Measurements from ENCODE around the gene SLC17A5.
"Not testable (repeated sequence)": the region's sequence is repeated elsewhere in the genome, so short reads cannot be mapped to it uniquely, and the experiment has no call there.

SLC17A5 gene

GRCh38 chr6:73665686-73666319 is 12.0 kb upstream of the SLC17A5 start:
- DNase-seq (ENCODE audit: low read depth) = no peak

- no peak for DNase-seq (ENCODE audit: low read depth)
Observed at GRCh38 chr6:73664701-73665100, 10.9 kb upstream of the SLC17A5 start.

DNA sequence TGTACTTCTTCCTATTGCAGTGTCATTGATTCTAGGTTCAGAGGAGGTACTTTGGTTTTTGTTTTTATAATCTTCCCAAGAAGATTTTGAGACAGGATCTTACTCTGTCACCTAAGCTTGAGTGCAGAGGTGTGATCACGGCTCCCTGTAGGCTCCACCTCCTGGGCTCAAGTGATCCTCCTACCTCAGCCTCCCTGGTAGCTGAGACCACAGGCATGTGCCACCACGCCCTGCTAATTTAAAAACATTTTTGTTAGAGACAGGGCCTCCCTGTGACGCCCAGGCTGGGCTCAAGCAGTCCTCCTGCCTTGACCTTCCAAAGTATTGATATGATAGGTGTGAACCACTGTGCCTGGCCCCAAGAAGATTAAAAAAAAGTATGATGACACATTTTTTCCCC is 3.4 kb upstream of the SLC17A5 start:
- no peak for DNase-seq (ENCODE audit: low read depth)

- no peak for DNase-seq (ENCODE audit: low read depth)
Observed at GRCh38 chr6:73656531-73657145, 2.8 kb upstream of the SLC17A5 start.

DNA sequence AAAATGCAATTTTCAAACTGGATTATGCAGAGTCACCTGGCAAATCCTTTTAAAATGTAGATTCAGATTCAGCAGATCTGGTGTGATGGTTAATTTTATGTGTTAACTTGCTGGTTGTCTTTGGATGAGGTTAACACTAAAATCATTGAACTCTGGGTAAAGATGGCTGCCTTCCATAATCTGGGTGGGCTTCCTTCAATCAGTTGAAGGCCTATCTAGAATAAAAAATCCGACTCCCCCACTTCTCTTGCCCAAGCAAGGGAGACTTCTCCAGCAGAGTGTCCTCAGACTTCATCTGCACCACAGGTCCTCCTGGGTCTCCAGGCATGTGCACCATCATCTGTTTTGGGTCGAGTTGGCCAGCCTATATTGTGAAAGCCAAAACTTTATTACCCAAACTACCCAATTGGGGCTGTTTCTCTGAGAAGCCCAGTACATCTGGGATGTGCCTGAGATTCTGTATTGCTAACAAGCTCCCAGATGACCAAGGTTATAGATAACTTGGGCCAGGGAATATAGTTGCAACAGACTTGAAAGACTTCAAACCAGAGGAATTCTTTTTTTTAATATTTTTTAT is 1.6 kb upstream of the SLC17A5 start:
- no peak for DNase-seq (ENCODE audit: low read depth)

- peak; percentile 36 for DNase-seq (ENCODE audit: low read depth)
Observed at GRCh38 chr6:73652637-73653570, 888 bp downstream of the SLC17A5 start.

- DNase-seq (ENCODE audit: low read depth) = no peak
Observed at GRCh38 chr6:73649783-73650182, 4.0 kb downstream of the SLC17A5 start.

GRCh38 chr6:73648166-73648565 is 5.6 kb downstream of the SLC17A5 start:
- DNase-seq (ENCODE audit: low read depth) = no peak

GRCh38 chr6:73644941-73645591 is 8.7 kb downstream of the SLC17A5 start:
- no peak for DNase-seq (ENCODE audit: low read depth)

DNA sequence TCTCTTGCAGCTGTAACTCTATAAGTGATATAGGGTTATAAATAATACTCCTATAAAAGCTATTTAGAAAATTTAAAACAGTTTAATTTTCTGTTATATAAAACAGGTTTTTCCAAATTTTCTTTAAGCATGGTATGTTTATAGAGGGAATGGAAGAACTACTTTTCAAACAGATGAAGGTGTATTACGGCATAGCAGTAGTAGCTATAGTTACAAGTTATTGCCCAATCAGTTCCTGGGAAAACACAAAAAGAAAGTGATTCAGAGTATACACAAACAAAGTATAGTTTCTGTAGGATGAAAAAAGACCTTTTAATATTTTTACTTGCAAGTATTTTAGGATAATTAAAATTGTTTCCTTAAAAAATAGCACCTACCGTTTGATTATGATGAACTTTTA is 9.8 kb downstream of the SLC17A5 start:
- no peak for DNase-seq (ENCODE audit: low read depth)

GRCh38 chr6:73642530-73642929 is 11.3 kb downstream of the SLC17A5 start:
- DNase-seq (ENCODE audit: low read depth) = no peak

DNA sequence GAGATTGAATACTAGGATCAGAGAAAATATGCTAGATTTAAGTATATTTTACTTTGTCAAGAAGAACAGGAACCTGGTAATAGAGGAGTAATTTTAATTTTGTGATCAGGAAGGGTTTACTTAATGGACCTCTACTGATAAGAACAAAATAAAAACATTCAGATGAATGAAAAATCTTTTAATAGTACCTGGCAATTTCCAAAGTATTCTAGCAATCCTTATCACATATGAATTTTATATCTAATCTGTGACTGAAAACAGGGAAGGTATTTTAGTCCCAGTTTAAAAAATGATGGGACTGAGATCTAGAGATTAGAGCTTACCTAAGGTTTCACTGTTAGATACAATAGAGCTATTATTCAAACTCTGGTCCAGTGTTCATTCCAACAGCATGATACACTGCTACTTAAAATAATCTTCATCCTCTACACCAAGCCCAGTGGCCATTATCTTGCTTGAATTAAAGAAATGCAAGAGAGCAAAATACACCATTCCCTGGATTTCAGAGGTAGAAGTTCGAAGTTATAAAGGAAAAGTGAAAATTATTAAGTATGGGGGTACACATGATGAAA is 13.5 kb downstream of the SLC17A5 start:
- DNase-seq (ENCODE audit: low read depth) = no peak

DNA sequence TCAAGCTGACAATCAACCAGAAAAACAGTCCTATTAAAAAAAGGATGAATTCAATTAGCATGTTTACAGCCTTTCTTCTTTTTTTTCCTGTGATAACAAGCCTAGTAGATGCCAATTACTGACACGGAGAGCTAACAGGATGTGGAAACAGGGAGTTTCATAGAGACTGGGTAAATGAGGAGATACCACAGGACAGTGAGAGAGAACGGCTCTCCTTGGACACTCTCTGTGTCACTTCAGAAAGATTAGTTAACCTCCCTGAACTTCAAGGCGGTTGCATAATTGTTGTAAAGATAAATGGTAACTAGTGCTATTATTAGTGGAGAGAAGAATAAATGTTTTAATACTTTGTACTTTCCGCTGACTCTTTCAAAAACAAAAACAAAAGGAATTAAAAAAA is 14.8 kb downstream of the SLC17A5 start:
- DNase-seq (ENCODE audit: low read depth) = no peak

- DNase-seq (ENCODE audit: low read depth) = no peak
Observed at GRCh38 chr6:73637404-73637803, 16.4 kb downstream of the SLC17A5 start.

GRCh38 chr6:73636048-73636447 is 17.7 kb downstream of the SLC17A5 start:
- DNase-seq (ENCODE audit: low read depth) = no peak

- DNase-seq (ENCODE audit: low read depth) = no peak
Observed at GRCh38 chr6:73632346-73632745, 21.4 kb downstream of the SLC17A5 start.

DNA sequence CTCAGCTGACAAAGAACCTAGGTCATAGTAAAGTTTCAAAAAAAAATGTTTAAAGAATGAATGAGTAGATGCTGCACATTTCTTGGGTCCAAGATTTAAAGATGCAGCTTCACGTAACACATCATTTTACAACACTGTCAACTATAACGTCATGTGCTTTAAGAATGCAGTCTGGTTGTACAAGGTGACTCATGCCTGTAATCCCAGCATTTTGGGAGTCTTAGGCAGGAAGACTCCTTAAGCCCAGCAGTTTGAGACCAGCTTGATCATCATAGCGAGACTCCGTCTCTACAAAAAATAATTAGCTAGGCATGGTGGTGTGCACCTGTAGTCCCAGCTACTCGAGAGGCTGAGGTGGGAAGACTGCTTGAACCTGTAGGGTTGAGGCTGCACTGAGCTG is 21.9 kb downstream of the SLC17A5 start:
- no peak for DNase-seq (ENCODE audit: low read depth)

GRCh38 chr6:73630401-73630800 is 23.4 kb downstream of the SLC17A5 start:
- no peak for DNase-seq (ENCODE audit: low read depth)

DNA sequence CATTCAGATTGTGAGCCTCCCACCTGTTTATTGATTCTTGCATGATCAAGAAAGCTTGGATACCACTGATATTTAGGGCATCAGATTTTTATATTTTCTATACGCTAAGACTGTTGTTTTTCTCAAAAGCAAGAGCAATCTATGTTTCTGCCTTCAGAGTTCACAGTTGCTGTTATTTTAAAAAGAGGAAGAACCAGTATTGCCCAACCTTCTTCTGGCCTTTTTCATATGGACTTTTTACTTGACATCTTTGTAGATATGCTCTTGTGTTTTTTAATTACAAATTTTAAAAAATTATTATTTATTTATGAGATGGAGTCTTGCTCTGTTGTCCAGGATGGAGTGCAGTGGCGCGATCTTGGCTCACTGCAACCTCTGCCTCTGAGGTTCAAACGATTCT is 28.9 kb downstream of the SLC17A5 start:
- no peak for DNase-seq (ENCODE audit: low read depth)

GRCh38 chr6:73623480-73623879 is 30.3 kb downstream of the SLC17A5 start:
- DNase-seq (ENCODE audit: low read depth) = not testable (repeated sequence)

DNA sequence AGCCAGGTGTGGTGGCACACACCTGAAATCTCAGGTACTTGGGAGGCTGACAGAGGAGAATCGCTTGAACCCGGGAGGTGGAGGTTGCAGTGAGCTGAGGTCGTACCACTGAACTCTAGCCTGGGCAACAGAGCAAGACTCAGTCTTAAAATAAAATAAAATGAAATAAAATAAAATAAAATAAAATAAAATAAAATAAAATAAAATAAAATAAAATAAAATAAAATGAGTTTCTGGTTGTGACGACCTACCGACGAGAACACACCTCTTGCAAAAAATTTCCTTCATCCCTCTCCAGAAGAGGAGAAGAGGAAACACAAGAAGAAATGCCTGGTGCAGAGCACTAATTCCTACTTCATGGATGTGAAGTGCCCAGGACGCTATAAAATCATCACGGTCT is 35.7 kb downstream of the SLC17A5 start:
- DNase-seq (ENCODE audit: low read depth) = not testable (repeated sequence)

DNA sequence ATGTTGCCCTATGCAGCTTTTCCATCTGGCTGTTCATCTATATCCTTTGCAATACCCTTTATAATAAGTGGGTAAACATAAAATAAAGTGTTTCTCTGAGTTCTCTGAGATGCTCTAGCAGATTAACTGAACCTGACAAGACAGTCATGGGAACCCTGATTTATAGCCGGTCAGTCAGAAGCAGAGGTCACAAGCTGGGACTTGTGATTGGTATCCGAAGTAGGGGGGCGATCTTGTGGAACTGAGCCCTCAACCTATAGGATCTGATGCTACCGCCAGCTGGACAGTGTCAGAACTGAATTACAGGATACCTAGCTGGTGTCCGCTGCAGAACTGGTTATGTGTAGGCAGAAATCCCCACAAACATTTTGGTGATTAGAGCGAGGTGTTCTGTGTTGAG is 39.0 kb downstream of the SLC17A5 start:
- no peak for DNase-seq (ENCODE audit: low read depth)

All from activated gamma-delta T cell treated with anti-CD3 and anti-CD28 coated beads, Interleukin-2, amount 50 U/mL, for 16 hours (primary cell).